ENCODE data around the gene IFT122.
"Not testable (repeated sequence)": the region's sequence is repeated elsewhere in the genome, so short reads cannot be mapped to it uniquely, and the experiment has no call there.

The IFT122 gene

GRCh38 chr3:129536374-129536667, 96.3 kb downstream of the IFT122 start:
- no peak for DNase-seq (ENCODE audit: low read depth in 2 of 2)

- no peak for DNase-seq (ENCODE audit: low read depth in 2 of 2)
Observed at GRCh38 chr3:129536804-129537203, 96.8 kb downstream of the IFT122 start.

GRCh38 chr3:129539206-129539605, 99.2 kb downstream of the IFT122 start:
- DNase-seq (ENCODE audit: low read depth in 2 of 2): no peak

GRCh38 chr3:129540776-129541516, 100.9 kb downstream of the IFT122 start:
- no peak for DNase-seq (ENCODE audit: low read depth in 2 of 2)

DNA sequence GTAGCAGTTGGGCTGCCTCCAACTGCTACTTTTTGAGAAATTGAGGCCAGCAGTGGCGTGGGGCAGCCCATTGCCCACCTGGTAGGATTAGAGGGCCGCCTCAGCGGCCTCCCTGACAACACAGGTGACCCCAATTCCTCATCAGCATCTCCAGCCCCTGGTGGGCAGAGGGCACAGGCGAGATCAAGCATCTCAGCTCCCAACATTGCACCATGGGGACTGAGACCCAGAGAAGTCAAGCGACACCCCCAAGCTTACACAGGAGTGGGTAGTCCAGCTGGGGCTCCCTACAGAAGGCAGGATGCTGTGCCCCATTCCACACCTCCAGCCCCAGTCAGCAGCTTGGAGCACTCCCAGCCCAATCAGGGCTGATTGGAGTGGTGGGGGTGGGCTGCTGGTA, 102.7 kb downstream of the IFT122 start:
- DNase-seq (ENCODE audit: low read depth in 2 of 2): no peak

DNA sequence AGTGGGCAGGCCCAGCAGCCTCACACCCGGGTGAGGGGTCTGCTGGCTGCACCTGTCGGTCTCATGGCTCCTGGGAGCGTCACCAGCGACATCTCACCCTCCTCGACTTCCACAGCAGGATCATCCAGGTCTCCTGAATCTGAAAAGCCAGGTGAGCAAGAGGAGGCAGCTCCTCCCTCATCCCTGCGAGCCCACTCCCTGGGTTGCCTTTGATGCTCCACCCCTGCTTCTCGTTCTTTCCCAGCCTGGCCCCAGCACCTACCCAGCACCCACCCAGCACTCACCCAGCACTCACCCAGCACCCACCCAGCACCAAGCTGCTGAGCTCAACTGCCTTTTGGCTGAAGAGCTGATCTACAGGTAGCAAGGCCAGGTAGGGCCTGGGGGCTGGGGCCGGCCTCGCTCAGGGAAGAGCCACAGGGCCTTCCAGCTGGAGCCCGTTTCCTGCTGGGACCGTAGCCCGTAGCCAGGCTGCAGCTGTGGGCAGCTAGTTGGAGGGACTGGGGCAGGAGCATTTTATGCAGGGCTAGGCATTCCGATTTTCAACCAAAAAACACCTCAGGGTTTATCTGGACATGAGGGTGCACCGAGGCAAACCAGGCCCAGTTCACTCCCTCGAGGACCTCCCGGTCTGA, 103.2 kb downstream of the IFT122 start, which contains the start of gene H1-8:
Gene H1-8, plus strand, starts transcription at position 20 of the 635 bp plus-strand sequence. Its CDS starts 44 bp downstream, at position 64.
- DNase-seq (ENCODE audit: low read depth in 2 of 2): no peak

DNA sequence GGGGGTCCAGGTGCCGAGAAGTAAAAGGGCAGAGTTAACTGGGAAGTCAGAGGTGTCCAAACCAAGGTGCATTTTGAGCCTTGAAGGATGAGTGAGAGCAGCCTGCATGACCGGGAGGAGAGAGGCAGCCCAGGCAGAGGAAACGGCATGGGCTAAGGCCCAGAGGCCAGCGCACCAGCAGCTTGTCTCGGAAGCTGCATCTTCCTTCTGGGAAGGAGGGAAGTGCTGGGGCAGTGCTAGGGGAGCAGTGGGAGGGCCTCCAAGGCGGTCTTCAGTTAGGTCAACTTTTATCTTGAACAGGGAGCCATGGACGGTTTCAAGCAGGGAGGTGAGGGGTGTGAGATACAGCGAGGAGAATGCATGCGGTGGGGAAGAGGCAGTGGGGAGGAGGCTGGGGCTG, 104.0 kb downstream of the IFT122 start:
- no peak for DNase-seq (ENCODE audit: low read depth in 2 of 2)

- DNase-seq (ENCODE audit: low read depth in 2 of 2): not testable (repeated sequence)
Observed at GRCh38 chr3:129545951-129546350, 105.9 kb downstream of the IFT122 start.

GRCh38 chr3:129547241-129547640, 107.2 kb downstream of the IFT122 start:
- DNase-seq (ENCODE audit: low read depth in 2 of 2): no peak

DNA sequence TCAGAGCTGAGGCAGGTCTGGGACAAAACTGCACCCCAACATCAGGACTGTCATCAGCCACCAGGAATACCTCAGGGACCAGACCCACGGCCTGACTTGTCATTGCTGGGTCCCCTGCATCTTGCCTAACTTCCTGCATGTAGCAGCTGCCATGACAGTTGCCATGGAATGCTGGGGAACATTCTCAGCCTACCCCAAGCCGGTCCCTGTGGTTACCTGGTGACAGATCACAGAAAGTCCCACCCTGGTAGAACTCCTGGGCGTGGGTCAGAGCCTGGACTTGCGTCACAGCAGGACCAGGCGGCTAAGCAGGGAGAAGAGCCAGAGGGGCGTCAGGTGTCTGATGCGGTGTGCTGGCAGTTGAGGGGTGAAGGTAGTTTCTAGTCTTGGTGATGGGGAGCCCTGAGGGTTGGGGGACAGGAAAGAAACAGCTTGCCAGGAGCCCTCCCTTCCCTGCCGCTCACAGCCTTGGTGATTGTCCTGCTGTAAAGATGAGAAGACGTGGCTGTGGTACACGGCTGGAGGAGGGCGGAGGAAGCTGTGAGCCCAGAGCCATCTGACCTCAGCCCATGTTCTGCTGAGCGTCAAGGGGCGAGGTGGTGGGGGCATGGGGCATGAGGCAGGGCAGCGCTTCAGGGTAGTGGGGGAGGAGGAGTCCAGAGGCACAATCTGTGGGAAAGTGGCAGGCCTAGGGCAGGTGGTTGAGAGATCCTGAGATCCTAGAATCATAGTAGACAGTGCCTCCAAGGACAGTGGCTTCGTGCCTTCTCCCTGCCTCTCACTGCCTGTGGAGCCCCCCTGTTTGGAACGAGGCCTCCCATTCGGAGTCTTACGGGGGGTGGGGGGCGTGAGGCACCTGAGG, 108.3 kb downstream of the IFT122 start:
- no peak for DNase-seq (ENCODE audit: low read depth in 2 of 2)

GRCh38 chr3:129549006-129549800, 109.2 kb downstream of the IFT122 start:
- DNase-seq (ENCODE audit: low read depth in 2 of 2): no peak

DNA sequence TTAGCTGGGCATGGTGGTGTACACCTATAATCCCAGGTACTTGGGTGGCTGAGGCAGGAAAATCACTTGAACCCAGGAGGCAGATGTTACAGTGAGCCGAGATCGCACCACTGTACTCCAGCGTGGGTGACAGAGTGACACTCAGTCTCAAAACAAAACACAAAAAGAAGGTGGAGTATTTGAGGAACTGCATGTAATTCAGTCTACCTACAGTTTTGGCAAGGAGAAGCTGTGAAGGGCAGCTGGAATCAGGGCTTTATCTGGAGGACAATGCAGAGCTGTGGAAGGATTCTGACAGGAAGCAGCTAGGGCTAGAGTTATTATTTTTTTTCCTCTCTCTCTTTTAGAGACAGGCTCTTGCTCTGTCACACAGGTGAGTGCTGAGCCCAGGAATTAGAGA, 109.8 kb downstream of the IFT122 start:
- DNase-seq (ENCODE audit: low read depth in 2 of 2): no peak

GRCh38 chr3:129552287-129553050, 112.4 kb downstream of the IFT122 start:
- no peak for DNase-seq (ENCODE audit: low read depth in 2 of 2)

- DNase-seq (ENCODE audit: low read depth in 2 of 2): no peak
Observed at GRCh38 chr3:129553171-129553570, 113.1 kb downstream of the IFT122 start.

GRCh38 chr3:129553719-129554118, 113.7 kb downstream of the IFT122 start:
- no peak for DNase-seq (ENCODE audit: low read depth in 2 of 2)

DNA sequence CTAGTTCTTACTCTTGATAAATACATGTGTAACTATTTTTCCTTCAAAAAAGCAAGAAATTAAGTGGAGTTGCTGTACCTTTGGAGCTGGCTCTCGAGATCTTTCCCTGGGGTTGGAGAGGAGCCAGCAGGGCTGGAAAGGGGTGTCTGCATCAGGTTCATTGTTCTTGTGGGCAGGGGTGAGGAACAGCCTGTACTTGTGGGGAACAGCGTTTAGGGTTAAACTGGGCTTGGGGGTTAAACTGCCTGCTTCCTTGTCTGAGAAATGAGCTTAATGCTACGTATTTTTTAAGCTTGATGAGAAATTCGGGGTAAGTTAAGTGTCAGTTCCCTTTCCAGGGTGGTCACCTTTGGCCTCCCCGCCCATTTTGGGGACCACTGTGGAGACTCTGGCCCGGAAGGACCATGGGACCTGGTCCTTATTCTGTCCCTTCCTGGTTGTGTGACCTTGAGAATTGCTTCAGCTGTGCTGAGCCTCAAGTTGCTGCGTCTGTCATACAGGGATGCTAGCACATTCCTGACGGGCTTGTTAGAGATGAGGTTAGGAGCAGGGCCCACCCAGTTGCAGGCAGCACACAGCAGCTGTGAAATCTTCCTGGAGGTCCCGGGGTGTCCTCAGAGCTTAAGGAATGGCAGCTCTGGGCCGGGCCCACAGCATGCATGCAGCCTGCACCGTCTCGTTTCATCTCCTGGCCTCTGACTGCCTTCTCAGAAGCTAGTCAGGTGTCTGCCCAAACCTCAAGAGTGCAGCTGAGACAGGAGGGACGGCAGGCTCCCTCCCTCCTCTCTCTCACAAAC, 114.5 kb downstream of the IFT122 start:
- no peak for DNase-seq (ENCODE audit: low read depth in 2 of 2)

GRCh38 chr3:129555153-129555550, 115.1 kb downstream of the IFT122 start:
- no peak for DNase-seq (ENCODE audit: low read depth in 2 of 2)

DNA sequence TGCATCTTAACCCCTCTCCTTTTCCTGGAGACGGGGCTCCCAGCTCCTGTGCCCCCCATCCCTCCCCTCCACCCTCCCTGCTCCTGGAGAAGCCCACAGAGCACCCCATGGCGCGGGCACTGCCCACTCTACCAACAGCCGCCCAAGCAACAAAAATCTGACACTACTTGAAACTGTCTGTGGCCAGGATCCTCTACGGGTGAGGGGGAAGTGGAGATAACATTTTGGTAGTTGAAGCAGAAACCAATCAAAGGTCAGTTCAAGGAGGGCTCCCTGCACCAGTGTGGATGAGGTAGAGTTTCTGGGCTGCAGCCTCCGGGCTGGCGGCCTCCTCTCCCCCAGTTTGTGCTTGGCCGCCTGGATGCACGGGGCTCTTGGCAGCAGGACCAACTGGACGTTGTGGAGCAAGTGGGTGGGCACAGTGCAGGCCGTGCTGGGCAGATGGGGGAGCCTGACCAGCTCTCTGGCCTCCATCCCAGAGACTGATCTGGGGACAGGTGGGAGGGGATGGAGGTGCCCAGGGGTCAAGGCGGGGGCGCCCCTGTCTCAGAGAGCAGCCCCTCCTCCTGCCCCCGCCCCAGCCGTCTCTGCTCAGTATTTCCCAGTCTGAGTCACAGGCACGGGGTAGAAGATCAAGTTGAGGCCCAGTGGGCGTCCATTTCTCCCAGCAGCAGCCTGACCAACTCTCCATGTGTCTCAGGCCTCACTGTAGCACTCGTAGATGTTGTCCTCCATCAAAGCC, 115.8 kb downstream of the IFT122 start:
- no peak for DNase-seq (ENCODE audit: low read depth in 2 of 2)

DNA sequence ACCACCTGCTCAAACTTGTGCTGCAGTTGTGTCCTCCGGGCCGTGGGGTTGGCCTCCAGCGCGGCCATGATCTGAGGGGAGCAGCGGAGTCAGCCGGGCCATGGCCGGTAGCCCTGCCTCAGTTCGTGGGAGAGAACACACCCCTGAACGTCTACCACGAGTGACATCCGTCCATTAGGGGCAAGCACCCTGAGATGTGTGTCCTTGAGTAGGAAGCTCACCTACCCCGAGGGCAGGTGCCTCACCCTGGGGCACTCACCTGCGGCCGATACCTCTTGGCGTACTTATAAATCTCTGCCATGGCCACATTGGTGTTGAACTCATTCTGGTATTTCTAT, 116.3 kb downstream of the IFT122 start:
- DNase-seq (ENCODE audit: low read depth in 2 of 2): no peak

Data from stimulated activated CD8-positive, alpha-beta memory T cell treated with anti-CD3 and anti-CD28 coated beads, Interleukin-7, amount 100 ng/mL, for 4 hours (primary cell).